KG1 (cell line): ENCODE measurements around the gene CCDC74B.
"Not testable (repeated sequence)": the region's sequence is repeated elsewhere in the genome, so short reads cannot be mapped to it uniquely, and the experiment has no call there.

ENCODE experiments used
- DNase-seq: peaks from one replicate; lab custom pipeline; 2025; lab: John Stamatoyannopoulos, UW

The CCDC74B gene

GRCh38 chr2:130166611-130167010 lies 21.7 kb upstream of the CCDC74B start:
- DNase-seq = not testable (repeated sequence)

- DNase-seq = no peak
Observed at GRCh38 chr2:130165293-130166016, 20.5 kb upstream of the CCDC74B start.

- no peak for DNase-seq
Observed at GRCh38 chr2:130162968-130163367, 18.1 kb upstream of the CCDC74B start.

DNA sequence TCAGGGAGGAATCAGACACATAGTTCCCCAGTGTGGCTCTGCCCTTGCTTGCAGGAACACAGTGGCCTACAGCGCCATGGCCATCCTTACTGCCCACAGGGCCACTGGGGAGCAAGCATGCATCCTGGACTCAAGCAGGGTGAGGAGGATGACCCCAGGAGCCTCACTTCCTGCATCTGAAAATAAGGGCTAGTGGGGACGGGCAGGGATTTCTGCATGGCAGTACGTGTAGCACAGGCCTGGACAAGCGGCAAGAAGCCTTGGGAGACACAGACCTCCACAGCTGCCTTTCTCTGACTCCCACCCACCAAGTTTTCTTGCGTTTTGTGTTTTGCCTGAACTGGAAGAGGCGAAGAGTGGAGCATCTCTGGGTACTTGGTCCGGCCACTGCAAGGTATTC lies 17.6 kb upstream of the CCDC74B start:
- not testable (repeated sequence) for DNase-seq

- DNase-seq = not testable (repeated sequence)
Observed at GRCh38 chr2:130160838-130161705, 16.2 kb upstream of the CCDC74B start.

- no peak for DNase-seq
Observed at GRCh38 chr2:130160131-130160530, 15.2 kb upstream of the CCDC74B start.

DNA sequence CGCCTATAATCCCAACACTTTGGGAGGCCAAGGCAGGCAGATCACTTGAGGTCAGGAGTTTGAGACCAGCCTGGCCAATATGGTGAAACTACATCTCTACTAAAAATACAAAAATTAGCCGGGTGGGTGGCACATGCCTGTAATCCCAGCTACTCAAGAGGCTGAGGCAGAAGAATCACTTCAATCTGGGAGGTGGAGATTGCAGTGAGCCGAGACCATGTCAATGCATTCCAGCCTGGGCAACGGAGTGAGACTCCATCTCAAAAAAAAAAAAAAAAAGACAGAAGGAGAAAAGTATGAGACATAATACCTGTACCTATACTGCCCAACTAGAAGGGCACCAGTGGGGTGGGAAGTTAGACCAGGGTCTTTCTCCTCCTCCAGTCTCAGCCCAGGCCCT lies 14.5 kb upstream of the CCDC74B start:
- DNase-seq = not testable (repeated sequence)

DNA sequence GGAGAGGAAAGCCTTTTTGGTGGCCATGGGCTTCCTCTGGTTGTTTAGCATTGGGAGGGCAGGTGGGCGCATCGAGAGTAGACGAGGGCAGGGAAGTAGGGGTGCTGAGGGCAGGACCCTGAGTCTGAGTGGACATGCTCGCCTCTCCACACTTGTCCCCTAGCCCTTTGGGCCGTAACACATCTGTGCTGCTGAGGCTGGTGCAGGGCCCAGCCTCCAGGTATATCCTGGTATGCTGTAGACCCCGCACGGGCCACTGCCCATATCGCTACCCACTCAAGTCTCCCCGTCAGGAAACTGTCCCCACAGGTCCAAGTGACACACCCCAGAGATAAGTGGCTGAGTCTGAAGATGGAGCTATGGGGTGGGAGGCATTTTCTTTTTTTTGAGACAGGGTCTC lies 13.7 kb upstream of the CCDC74B start:
- DNase-seq = no peak

DNA sequence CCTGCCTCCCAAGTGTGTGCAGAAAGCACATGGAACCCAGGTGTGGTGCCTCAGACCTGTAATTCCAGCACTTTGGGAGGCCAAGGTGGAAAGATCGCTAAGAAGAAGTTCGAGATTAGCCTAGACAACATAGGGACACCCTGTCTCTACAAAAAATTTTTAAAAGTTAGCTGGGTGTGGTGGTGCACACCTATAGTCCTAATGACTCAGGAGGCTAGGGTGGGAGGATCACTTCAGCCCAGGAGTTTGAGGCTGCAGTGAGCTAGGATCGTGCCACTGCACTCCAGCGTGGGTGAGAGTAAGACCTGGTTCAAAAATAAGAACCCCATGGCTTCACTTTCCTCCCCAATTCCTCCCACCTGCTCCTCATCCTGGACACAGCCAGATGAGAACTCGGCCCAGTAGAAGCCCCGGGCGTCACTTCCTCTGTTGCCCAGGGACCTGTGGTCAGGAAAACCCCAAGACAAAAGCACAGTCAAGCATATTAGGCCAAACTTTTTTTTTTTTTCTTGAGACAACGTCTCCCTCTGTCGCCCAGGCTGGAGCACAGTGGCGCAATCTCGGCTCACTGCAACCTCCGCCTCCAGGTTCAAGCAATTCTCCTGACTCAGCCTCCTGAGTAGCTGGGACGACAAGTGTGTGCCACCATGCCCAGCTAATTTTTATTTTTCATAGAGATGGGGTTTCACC lies 13.1 kb upstream of the CCDC74B start:
- DNase-seq = not testable (repeated sequence)

- not testable (repeated sequence) for DNase-seq
Observed at GRCh38 chr2:130157354-130157753, 12.4 kb upstream of the CCDC74B start.

DNA sequence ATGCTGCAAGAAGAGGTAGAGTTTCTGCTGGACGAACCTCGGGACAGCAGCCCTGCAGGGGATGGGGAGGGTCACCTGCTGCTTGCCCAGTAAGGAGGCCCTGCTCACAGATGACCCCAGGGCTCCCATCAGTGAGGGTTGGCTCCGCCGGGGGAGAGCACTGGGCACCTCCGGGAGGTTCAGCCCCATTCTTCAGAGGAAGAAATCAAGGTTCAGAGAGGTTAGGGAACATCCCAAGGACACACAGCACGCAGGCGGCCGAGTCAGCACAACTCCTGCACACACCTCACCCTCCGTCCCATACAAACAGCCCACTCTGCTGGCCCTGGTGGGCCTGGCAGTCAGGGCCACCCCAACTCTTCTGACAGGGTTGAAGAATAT lies 11.7 kb upstream of the CCDC74B start:
- DNase-seq = no peak

DNA sequence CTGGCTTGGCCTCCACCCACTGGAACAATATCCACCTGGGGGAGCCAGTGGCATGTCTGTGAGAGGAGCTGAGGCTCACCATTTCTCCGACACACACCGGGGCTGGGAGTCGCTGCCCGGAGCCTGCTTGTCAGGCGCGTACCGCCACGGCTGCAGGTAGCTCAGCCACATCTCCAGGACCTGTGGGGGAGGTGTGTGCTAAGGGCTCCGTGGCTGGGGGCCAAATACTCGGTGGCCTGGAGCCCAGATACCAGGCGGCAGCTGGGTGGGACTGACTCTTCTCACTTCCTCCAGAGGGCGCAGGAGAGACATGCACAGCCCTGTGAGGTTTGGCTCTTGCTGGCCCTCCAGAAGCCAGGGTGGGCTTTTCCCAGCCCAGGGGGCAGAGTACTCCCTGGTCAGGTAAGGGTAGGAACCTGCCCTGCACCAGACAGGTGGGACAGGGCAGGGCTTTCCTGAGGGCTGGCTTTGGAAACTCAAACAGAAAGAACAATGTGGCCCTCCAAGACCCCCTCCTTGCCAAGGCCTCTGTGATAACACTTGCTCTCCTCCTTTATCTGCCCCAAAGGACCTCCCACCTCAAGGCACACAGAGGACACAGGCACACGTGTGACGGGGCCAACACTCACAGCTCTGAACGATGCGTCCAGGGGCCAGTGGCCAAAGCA lies 11.2 kb upstream of the CCDC74B start:
- not testable (repeated sequence) for DNase-seq

- DNase-seq = no peak
Observed at GRCh38 chr2:130154773-130155765, 10.2 kb upstream of the CCDC74B start.

- not testable (repeated sequence) for DNase-seq
Observed at GRCh38 chr2:130154423-130154770, 9.5 kb upstream of the CCDC74B start.

DNA sequence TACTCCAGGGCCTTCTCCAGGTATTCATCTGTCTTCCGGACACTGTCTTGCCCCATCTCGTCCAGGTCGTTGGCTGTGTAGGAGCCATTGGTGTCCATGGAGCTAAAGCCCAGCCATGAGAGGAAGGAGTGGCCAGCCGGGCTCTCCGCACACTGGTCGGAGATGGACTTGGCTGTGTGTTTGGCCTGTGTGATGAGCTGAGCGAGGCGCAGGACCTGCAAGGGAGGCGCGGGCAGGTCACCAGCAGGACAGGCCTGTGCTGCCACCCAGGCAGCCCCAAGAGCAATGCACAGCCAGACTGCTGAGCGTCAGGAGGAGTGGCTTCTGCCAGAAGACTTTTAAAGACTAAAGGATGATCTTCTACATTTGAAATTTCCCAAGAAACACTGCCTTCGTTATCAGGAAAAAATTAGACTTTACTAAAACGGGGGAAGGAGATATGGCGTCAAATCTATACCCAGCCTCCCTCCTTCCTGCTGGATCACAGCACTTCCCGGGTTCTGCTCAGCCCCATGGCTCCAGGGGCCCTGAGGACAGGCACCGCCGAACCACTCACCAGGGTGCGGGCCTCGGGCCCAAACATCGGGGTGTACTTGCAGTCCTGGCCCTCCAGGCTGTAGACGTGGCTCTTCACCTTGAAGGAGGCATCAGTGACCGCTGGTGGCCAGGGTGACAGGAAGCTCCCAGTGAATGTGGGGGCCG lies 9.0 kb upstream of the CCDC74B start:
- not testable (repeated sequence) for DNase-seq

DNA sequence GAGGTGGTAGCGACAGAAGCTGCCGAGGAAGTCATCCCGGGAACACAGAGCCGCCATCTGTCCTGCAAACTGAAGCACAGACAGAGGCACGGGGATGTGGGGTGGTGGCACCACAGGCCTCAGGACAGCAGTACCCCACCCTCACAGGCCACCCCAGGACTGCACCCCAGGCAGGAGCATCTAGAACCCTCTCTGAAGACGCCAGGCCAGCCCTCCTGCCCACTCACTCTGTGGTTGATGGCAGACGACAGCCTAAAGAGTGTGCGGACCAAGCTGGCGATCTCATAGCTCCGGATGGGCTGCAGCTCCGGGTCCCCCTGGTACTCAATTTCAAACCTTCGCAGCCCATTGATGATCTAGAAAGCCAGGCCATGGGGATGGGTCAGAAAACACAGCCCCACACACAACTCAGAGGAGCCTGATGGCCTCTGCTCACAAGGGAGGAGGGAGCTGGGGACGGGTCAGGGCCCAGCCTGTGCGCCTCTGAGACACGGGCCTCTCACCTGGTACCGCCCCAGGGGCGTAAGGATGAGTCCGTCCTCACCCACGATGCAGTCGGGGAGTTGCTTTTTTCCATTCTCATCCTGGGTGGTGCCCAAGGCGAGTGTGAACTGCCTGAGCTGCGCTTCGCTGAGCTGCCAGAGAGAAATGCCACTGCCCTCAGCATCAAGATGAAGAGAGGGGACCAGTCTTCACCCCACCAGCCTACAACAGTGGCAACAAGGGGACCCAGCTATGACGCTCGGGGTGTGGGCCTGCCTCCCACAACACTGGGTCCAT lies 8.1 kb upstream of the CCDC74B start:
- DNase-seq = no peak

- not testable (repeated sequence) for DNase-seq
Observed at GRCh38 chr2:130152136-130152815, 7.4 kb upstream of the CCDC74B start.

DNA sequence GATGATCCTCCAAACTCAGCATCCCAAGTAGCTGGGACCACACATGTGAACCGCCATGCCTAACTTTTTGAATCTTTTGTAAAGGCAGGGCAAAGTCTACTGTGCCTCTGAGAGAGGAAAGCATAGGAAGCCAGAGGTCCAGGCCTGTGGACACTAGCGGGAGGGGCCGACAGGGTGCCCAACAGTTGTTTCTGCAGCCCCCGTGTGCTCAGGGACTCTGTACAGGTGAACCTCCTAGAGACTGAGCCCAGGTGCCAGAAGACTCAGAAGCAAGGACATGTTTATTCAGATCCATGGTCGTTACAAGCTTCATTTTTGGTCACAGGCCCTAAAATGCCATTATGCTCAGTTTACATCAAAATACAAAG lies 6.2 kb upstream of the CCDC74B start:
- DNase-seq = not testable (repeated sequence)
